SU-DHL-6 (cell line): ENCODE measurements around the gene TAOK1.

Experiments used
- H2AFZ ChIP-seq: fragments of 200-600 bp; sonication (generic); 2 replicates; pipeline ENCODE4 v1.6.1; 2014; ENCODE audit warnings: low read depth, mild to moderate bottlenecking, moderate library complexity, mixed read lengths, antibody characterized with exemption, low read length; ENCODE audit not compliant: severe bottlenecking
- H3F3A ChIP-seq: fragments of 200-600 bp; shearing (Covaris generic); 2 replicates; pipeline ENCODE4 v1.6.0; 2016; ENCODE audit warnings: antibody characterized with exemption, mild to moderate bottlenecking; ENCODE audit not compliant: insufficient read depth
- H3K27ac ChIP-seq: fragments of 200-600 bp; sonication (generic); 2 replicates; pipeline ENCODE4 v1.5.1; 2016; ENCODE audit warnings: low read depth, mild to moderate bottlenecking, low read length, moderate library complexity, mixed read lengths
- H3K27me3 ChIP-seq: fragments of 200-600 bp; sonication (generic), shearing (Covaris generic); 2 replicates; pipeline ENCODE4 v1.6.0; 2014; ENCODE audit warnings: mild to moderate bottlenecking, low read length
- H3K36me3 ChIP-seq: fragments of 200-600 bp; sonication (generic); 2 replicates; pipeline ENCODE4 v1.6.1; 2014; ENCODE audit warnings: mild to moderate bottlenecking, low read length, mixed read lengths
- H3K4me2 ChIP-seq: fragments of 300-600, 200-600 bp; shearing (Covaris generic), sonication (generic); 2 replicates; pipeline ENCODE4 v1.6.0; 2014; ENCODE audit warnings: low read length, low read depth, mild to moderate bottlenecking; ENCODE audit not compliant: poor library complexity, severe bottlenecking
- H3K4me3 ChIP-seq: fragments of 200-600 bp; sonication (generic); 2 replicates; pipeline ENCODE4 v1.5.1; 2014; ENCODE audit warnings: antibody characterized with exemption, low read length, mild to moderate bottlenecking, mixed read lengths; ENCODE audit not compliant: insufficient read depth, poor library complexity, severe bottlenecking
- H3K79me2 ChIP-seq: fragments of 200-600 bp; sonication (generic); 2 replicates; pipeline ENCODE4 v1.6.1; 2014; ENCODE audit warnings: mild to moderate bottlenecking, low read length, moderate library complexity; ENCODE audit not compliant: insufficient read depth
- H3K9ac ChIP-seq: fragments of 200-600 bp; sonication (generic); 2 replicates; pipeline ENCODE4 v1.7.0; 2014; ENCODE audit warnings: mild to moderate bottlenecking, low read length
- H3K9me2 ChIP-seq: fragments of 200-600 bp; sonication (generic); replicated peaks from 2 replicates; pipeline ENCODE4 v1.6.1; 2014; ENCODE audit warnings: low read length; ENCODE audit not compliant: insufficient read depth
- H3K9me3 ChIP-seq: fragments of 200-600 bp; sonication (generic); 2 replicates; pipeline ENCODE4 v1.6.1; 2014; ENCODE audit warnings: low read length, mixed read lengths; ENCODE audit not compliant: insufficient read depth
- H4K20me1 ChIP-seq: fragments of 200-600 bp; sonication (generic); 2 replicates; pipeline ENCODE4 v1.6.1; 2014; ENCODE audit warnings: low read depth, mild to moderate bottlenecking, antibody characterized with exemption, low read length, moderate library complexity, mixed read lengths
- CTCF ChIP-seq: fragments of 200-600 bp; sonication (generic); IDR thresholded peaks from one replicate; pipeline ENCODE4 v1.5.1; 2017; ENCODE audit warnings: antibody characterized with exemption, mild to moderate bottlenecking, low read length, moderate library complexity; ENCODE audit not compliant: insufficient read depth, poor library complexity, severe bottlenecking
- EZH2phosphoT487 ChIP-seq: fragments of 200-600 bp; sonication (generic), shearing (Covaris generic); conservative IDR thresholded peaks from 2 replicates; pipeline ENCODE4 v1.6.1; 2018; ENCODE audit warnings: mild to moderate bottlenecking, antibody characterized with exemption, low read length, moderate library complexity, mixed read lengths

TAOK1 gene

DNA sequence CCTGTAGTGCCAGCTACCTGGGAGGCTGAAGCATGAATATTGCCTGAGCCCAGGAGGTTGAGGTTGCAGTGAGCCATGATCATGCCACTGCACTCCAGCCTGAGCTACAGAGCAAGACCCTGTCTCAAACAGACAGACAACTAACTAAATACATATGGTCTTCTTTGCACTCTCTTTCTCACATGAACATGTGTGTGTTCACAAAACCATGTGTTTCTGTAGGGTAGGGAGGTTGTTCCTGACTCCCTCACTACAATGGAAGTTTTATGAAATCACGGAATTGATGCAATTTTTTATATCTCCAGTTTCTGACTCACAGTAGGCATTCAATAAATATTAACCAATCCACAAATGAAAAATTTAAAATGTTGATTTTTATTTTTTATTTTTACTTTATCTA, 128.2 kb downstream of the TAOK1 start:
- H4K20me1 ChIP-seq = no peaks in the 10 kb centered on the region
- no peaks in the 10 kb centered on the region for H3K27me3 ChIP-seq
- H3K36me3 ChIP-seq = peaks cover 17% of the 10 kb centered on the region; the same call in 1 of the 2 replicates
- H3K9ac ChIP-seq = no peak overlapping the region
- no peak overlapping the region for H3K4me3 ChIP-seq
- H3K27ac ChIP-seq = no peak overlapping the region
- H3K4me2 ChIP-seq = no peak overlapping the region
- no peaks in the 10 kb centered on the region for H3K79me2 ChIP-seq
- no peaks in the 10 kb centered on the region for H3K9me2 ChIP-seq
- TF ChIP-seq EZH2phosphoT487 (no peak), CTCF (no peak)
- no peaks in the 10 kb centered on the region for H3F3A ChIP-seq
- no peak overlapping the region for H2AFZ ChIP-seq
- H3K9me3 ChIP-seq = no peaks in the 10 kb centered on the region

- no peak for TF ChIP-seq CTCF
- TF ChIP-seq EZH2phosphoT487 = no peak
These were observed 134.5 kb downstream of the TAOK1 start for GRCh38 chr17:29524692-29525091.

DNA sequence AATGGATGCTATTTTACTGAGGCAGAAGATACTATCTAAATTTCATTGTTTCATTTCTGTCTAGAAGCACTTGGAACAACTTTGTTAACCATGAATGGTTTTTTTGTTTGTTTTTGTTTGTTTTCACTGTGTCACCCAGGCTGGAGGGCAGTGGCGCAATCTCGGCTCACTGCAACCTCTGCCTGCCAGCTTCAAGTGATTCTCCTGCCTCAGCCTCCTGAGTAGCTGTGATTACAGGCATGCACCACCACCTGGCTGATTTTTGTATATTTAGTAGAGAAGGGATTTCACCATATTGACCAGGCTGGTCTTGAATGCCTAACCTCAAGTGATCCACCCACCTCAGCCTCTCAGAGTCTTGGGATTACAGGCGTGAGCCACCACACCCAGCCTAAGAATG, 136.2 kb downstream of the TAOK1 start:
- H3K9me2 ChIP-seq = no peaks in the 10 kb centered on the region
- TF ChIP-seq CTCF = no peak
- TF ChIP-seq EZH2phosphoT487 = no peak
- no peak overlapping the region for H3K27ac ChIP-seq
- no peak overlapping the region for H3K4me3 ChIP-seq
- no peaks in the 10 kb centered on the region for H3F3A ChIP-seq
- no peak overlapping the region for H3K4me2 ChIP-seq
- H3K79me2 ChIP-seq = no peaks in the 10 kb centered on the region
- H3K27me3 ChIP-seq = no peaks in the 10 kb centered on the region
- H3K36me3 ChIP-seq = peaks cover 26% of the 10 kb centered on the region
- H3K9ac ChIP-seq = no peak overlapping the region
- no peak overlapping the region for H2AFZ ChIP-seq
- no peaks in the 10 kb centered on the region for H3K9me3 ChIP-seq
- H4K20me1 ChIP-seq = 0 out of 2 replicates have a peak, but pooled peaks cover 4% of the 10 kb centered on the region

More at GRCh38 chr17:29524692-29525091, 134.5 kb downstream of the TAOK1 start:
- H3K4me2 ChIP-seq = no peak overlapping the region
- no peak overlapping the region for H3K27ac ChIP-seq
- peaks cover 24% of the 10 kb centered on the region for H3K36me3 ChIP-seq
- H2AFZ ChIP-seq = no peak overlapping the region
- H3F3A ChIP-seq = no peaks in the 10 kb centered on the region
- no peaks in the 10 kb centered on the region for H3K9me3 ChIP-seq
- H3K9ac ChIP-seq = no peak overlapping the region
- no peak overlapping the region for H3K4me3 ChIP-seq
- H3K9me2 ChIP-seq = no peaks in the 10 kb centered on the region
- no peaks in the 10 kb centered on the region for H3K79me2 ChIP-seq
- 0 out of 2 replicates have a peak, but pooled peaks cover 4% of the 10 kb centered on the region for H4K20me1 ChIP-seq
- no peaks in the 10 kb centered on the region for H3K27me3 ChIP-seq
